Fibroblast of lung (primary cell): ENCODE data around the gene NMNAT2.

Experiments
- CTCF ChIP-seq, 2 donors: IDR thresholded peaks in 1 of 2; conservative IDR thresholded peaks in 1 of 2; 1 replicate in 1 of 2; 2 replicates in 1 of 2; pipeline ENCODE4 v1.5.1; 2011 to 2012; ENCODE audit warnings: low read length in 2 of 2, control low read depth in 1 of 2, inconsistent platforms in 1 of 2, low read depth in 1 of 2, mild to moderate bottlenecking in 1 of 2
- EZH2 ChIP-seq: IDR thresholded peaks from 2 replicates; pipeline ENCODE4 v1.5.1; 2012; ENCODE audit warnings: low read length, control low read depth, mild to moderate bottlenecking; ENCODE audit errors: missing control alignments

- TF ChIP-seq CTCF (conservative IDR thresholded peaks at IDR 0.05 in 1 of 2, IDR thresholded peaks at IDR 0.05 in 1 of 2; ENCODE audit: low read depth in 1 of 2, low read length in 2 of 2), result no peak
- TF ChIP-seq EZH2, result no peak
These were observed 13.7 kb downstream of the NMNAT2 start for GRCh38 chr1:183404476-183404875.
